GM04503 (cell line): Measurements from ENCODE around the gene SLC39A7.
A peak's percentile ranks its signal among the peaks of the same experiment; 100 is the strongest.
"Not testable (repeated sequence)": the region's sequence is repeated elsewhere in the genome, so short reads cannot be mapped to it uniquely, and the experiment has no call there.

ENCODE experiments used
- DNase-seq: peaks from one replicate; pipeline ENCODE4 v3.0.0-alpha.2; 2012; ENCODE audit warnings: low read depth

The SLC39A7 gene

GRCh38 chr6:33205191-33206026, 4.7 kb downstream of the SLC39A7 start:
- peak; percentile 26 for DNase-seq

- no peak for DNase-seq
These were observed 5.6 kb downstream of the SLC39A7 start for GRCh38 chr6:33206027-33206863.

GRCh38 chr6:33206864-33207551, 6.3 kb downstream of the SLC39A7 start:
- DNase-seq = peak; percentile 31

- no peak for DNase-seq
These were observed 7.0 kb downstream of the SLC39A7 start for GRCh38 chr6:33207552-33208090.

GRCh38 chr6:33208091-33208967, 7.7 kb downstream of the SLC39A7 start, which contains the start of gene RING1:
Gene RING1 (plus strand): TSS chr6:33208500. CDS start chr6:33208823, 323 bp downstream.
- peak; percentile 27 for DNase-seq

GRCh38 chr6:33209856-33210255, 9.2 kb downstream of the SLC39A7 start:
- no peak for DNase-seq

- no peak for DNase-seq
These were observed 10.5 kb downstream of the SLC39A7 start for GRCh38 chr6:33211136-33211535.

- DNase-seq = no peak
These were observed 11.2 kb downstream of the SLC39A7 start for GRCh38 chr6:33211666-33212422.

GRCh38 chr6:33212857-33213165, 12.1 kb downstream of the SLC39A7 start:
- DNase-seq = no peak

GRCh38 chr6:33213166-33213988, 12.7 kb downstream of the SLC39A7 start:
- no peak for DNase-seq

- no peak for DNase-seq
These were observed 13.3 kb downstream of the SLC39A7 start for GRCh38 chr6:33213989-33214335.

- DNase-seq = no peak
These were observed 14.8 kb downstream of the SLC39A7 start for GRCh38 chr6:33215271-33216116.

GRCh38 chr6:33216117-33216649, 15.5 kb downstream of the SLC39A7 start:
- DNase-seq = no peak

GRCh38 chr6:33217246-33217645, 16.6 kb downstream of the SLC39A7 start:
- DNase-seq = no peak

GRCh38 chr6:33217681-33218080, 17.0 kb downstream of the SLC39A7 start:
- no peak for DNase-seq

GRCh38 chr6:33226503-33227120, 25.9 kb downstream of the SLC39A7 start:
- not testable (repeated sequence) for DNase-seq

- DNase-seq = no peak
These were observed 34.6 kb downstream of the SLC39A7 start for GRCh38 chr6:33235221-33235634.

- no peak for DNase-seq
These were observed 35.7 kb downstream of the SLC39A7 start for GRCh38 chr6:33236328-33236727.
